Endothelial cell of umbilical vein (primary cell): ENCODE measurements around the gene PRCC.

ENCODE experiments used
- CTCF ChIP-seq, 2 donors: IDR thresholded peaks; 1 replicate in 1 of 2; 2 replicates in 1 of 2; pipeline ENCODE4 v1.5.1; 2011; ENCODE audit warnings: low read length in 2 of 2, mild to moderate bottlenecking in 2 of 2, moderate library complexity in 2 of 2, control low read depth in 1 of 2, inconsistent platforms in 1 of 2, low read depth in 1 of 2; ENCODE audit not compliant: insufficient read depth in 1 of 2; ENCODE audit errors: extremely low read depth in 1 of 2
- EZH2 ChIP-seq: IDR thresholded peaks from 2 replicates; pipeline ENCODE4 v1.6.1; 2012; ENCODE audit warnings: borderline replicate concordance, low read depth, mild to moderate bottlenecking, moderate library complexity, low read length, inconsistent platforms; ENCODE audit not compliant: severe bottlenecking
- FOS ChIP-seq: IDR thresholded peaks from 2 replicates; pipeline ENCODE4 v1.6.1; 2011; ENCODE audit warnings: mild to moderate bottlenecking, low read length, moderate library complexity, borderline replicate concordance; ENCODE audit not compliant: insufficient read depth
- JUN ChIP-seq: IDR thresholded peaks from 2 replicates; pipeline ENCODE4 v1.6.1; 2011; ENCODE audit warnings: borderline replicate concordance, low read depth; ENCODE audit not compliant: insufficient read length, insufficient read depth
- MAX ChIP-seq: IDR thresholded peaks from 2 replicates; pipeline ENCODE4 v1.6.1; 2011; ENCODE audit not compliant: insufficient read depth, insufficient read length
- MYC ChIP-seq: IDR thresholded peaks from one replicate; pipeline ENCODE4 v1.6.1; 2011; ENCODE audit warnings: mild to moderate bottlenecking, low read depth, low read length
- POLR2A ChIP-seq: IDR thresholded peaks from 2 replicates; pipeline ENCODE4 v1.6.1; 2012; ENCODE audit warnings: low read depth, mild to moderate bottlenecking, control low read depth, low read length
- POLR2AphosphoS5 ChIP-seq: IDR thresholded peaks from 2 replicates; pipeline ENCODE4 v1.6.1; 2012; ENCODE audit warnings: low read depth, mild to moderate bottlenecking, control low read depth, low read length, moderate library complexity; ENCODE audit not compliant: insufficient read depth

DNA sequence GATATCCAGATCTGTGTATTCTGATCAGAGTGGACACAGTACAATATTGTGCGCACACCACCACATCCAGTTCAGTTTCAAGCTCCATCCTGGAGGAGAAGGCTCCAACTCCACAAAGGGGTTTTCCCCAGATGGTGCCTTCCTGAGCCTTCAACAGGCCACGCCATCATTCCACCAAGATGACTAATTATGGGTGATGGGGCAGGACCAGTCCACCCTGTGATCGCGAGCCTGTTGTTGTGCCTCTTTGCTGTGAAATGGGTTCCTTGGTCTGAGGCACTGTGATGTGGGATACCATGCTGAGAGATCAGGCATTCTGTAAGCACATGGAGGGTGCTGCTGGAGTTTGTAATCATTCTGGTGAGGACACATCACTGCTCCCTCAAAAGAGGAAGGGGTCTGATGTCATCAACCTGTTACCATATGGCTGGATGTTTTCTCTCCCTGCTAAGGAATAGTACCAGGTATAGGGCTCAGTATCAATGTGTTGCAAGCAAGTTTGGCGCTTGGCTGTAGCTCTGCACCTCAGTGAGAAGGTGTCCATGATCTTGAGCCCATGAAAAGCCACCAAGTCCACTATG lies 56.0 kb downstream of the PRCC start:
- no peak for TF ChIP-seq EZH2
- no peak for TF ChIP-seq CTCF (IDR thresholded peaks at IDR 0.05; ENCODE audit: extremely low read depth in 1 of 2, insufficient read depth in 1 of 2, low read depth in 1 of 2, low read length in 2 of 2)
- TF ChIP-seq MAX = no peak
- no peak for TF ChIP-seq POLR2AphosphoS5
- TF ChIP-seq POLR2A = no peak
- TF ChIP-seq MYC = no peak
- no peak for TF ChIP-seq JUN
- TF ChIP-seq FOS = no peak
